ENCODE results near the gene PDCD11.

PDCD11 gene

GRCh38 chr10:103441206-103441605 lies 44.8 kb downstream of the PDCD11 start:
- Mint-ChIP-seq H3K27ac (peak overlapping the region in 1 of 2 donors; percentile 64), H3K9me3 (no peaks in the 10 kb centered on the region), H3K27me3 (no peaks in the 10 kb centered on the region), H3K4me3 (no peak overlapping the region), H3K4me1 (no peaks in the 10 kb centered on the region)
- DNase-seq (no peak), ATAC-seq (no peak)

- H3K27ac Mint-ChIP-seq, result peak overlapping the region; percentile 64 to 90
- H3K9me3 Mint-ChIP-seq, result no peaks in the 10 kb centered on the region
- H3K4me3 Mint-ChIP-seq, result no peak overlapping the region
- no peaks in the 10 kb centered on the region for H3K4me1 Mint-ChIP-seq
- no peak for DNase-seq
- ATAC-seq, result no peak
- no peaks in the 10 kb centered on the region for H3K27me3 Mint-ChIP-seq
Measured at GRCh38 chr10:103441611-103442010, 45.2 kb downstream of the PDCD11 start.

GRCh38 chr10:103442031-103442461 lies 45.6 kb downstream of the PDCD11 start:
- H3K27ac Mint-ChIP-seq, result peak overlapping the region; percentile 68 to 90
- no peaks in the 10 kb centered on the region for H3K4me1 Mint-ChIP-seq
- H3K9me3 Mint-ChIP-seq, result no peaks in the 10 kb centered on the region
- ATAC-seq (no peak), DNase-seq (no peak)
- no peak overlapping the region for H3K4me3 Mint-ChIP-seq
- no peaks in the 10 kb centered on the region for H3K27me3 Mint-ChIP-seq

GRCh38 chr10:103443475-103444185 lies 47.2 kb downstream of the PDCD11 start:
- ATAC-seq, result no peak
- Mint-ChIP-seq H3K9me3 (no peaks in the 10 kb centered on the region), H3K4me1 (peaks cover 2% of the 10 kb centered on the region), H3K27me3 (no peaks in the 10 kb centered on the region), H3K4me3 (no peak overlapping the region), H3K27ac (peak overlapping the region in 1 of 2 donors; percentile 94)
- no peak for DNase-seq

- H3K9me3 Mint-ChIP-seq, result no peaks in the 10 kb centered on the region
- no peak overlapping the region for H3K4me3 Mint-ChIP-seq
- ATAC-seq (no peak), DNase-seq (no peak)
- H3K27me3 Mint-ChIP-seq, result no peaks in the 10 kb centered on the region
- peaks cover 10% of the 10 kb centered on the region for H3K4me1 Mint-ChIP-seq
- H3K27ac Mint-ChIP-seq, result no peak overlapping the region
Measured at GRCh38 chr10:103444478-103444877, 48.1 kb downstream of the PDCD11 start.

- DNase-seq (no peak), ATAC-seq (no peak)
- Mint-ChIP-seq H3K9me3 (no peaks in the 10 kb centered on the region), H3K4me3 (no peak overlapping the region), H3K27me3 (no peaks in the 10 kb centered on the region), H3K27ac (no peak overlapping the region), H3K4me1 (peaks cover 18% of the 10 kb centered on the region)
Measured at GRCh38 chr10:103445366-103445765, 48.9 kb downstream of the PDCD11 start.

- DNase-seq (no peak), ATAC-seq (no peak)
- Mint-ChIP-seq H3K4me1 (peaks cover 24% of the 10 kb centered on the region), H3K27me3 (no peaks in the 10 kb centered on the region), H3K4me3 (no peak overlapping the region), H3K27ac (no peak overlapping the region), H3K9me3 (no peaks in the 10 kb centered on the region)
Measured at GRCh38 chr10:103445767-103446567, 49.5 kb downstream of the PDCD11 start.

GRCh38 chr10:103447187-103447586 lies 50.8 kb downstream of the PDCD11 start:
- Mint-ChIP-seq H3K27ac (no peak overlapping the region), H3K27me3 (no peaks in the 10 kb centered on the region), H3K9me3 (no peaks in the 10 kb centered on the region), H3K4me3 (no peak overlapping the region), H3K4me1 (peaks cover 34% of the 10 kb centered on the region)
- no peak for DNase-seq
- ATAC-seq, result no peak

- H3K27me3 Mint-ChIP-seq, result no peaks in the 10 kb centered on the region
- H3K4me3 Mint-ChIP-seq, result no peak overlapping the region
- ATAC-seq, result no peak
Measured at GRCh38 chr10:103448746-103449145, 52.3 kb downstream of the PDCD11 start.

GRCh38 chr10:103449208-103450144 lies 53.0 kb downstream of the PDCD11 start:
- DNase-seq, result no peak
- H3K27ac Mint-ChIP-seq, result peak overlapping the region; percentile 2 to 30
- H3K4me3 Mint-ChIP-seq, result no peak overlapping the region
- ATAC-seq, result no peak
- H3K27me3 Mint-ChIP-seq, result no peaks in the 10 kb centered on the region
- H3K9me3 Mint-ChIP-seq, result no peaks in the 10 kb centered on the region
- H3K4me1 Mint-ChIP-seq, result peaks cover 48% of the 10 kb centered on the region

More at GRCh38 chr10:103448746-103449145, 52.3 kb downstream of the PDCD11 start:
- H3K4me1 Mint-ChIP-seq, result peaks cover 47% of the 10 kb centered on the region
- no peaks in the 10 kb centered on the region for H3K9me3 Mint-ChIP-seq
- DNase-seq, result no peak
- H3K27ac Mint-ChIP-seq, result peak overlapping the region; percentile 44 to 45

GRCh38 chr10:103450201-103450695 lies 53.8 kb downstream of the PDCD11 start:
- H3K4me3 Mint-ChIP-seq, result peak overlapping the region; percentile 41 to 65
- no peaks in the 10 kb centered on the region for H3K9me3 Mint-ChIP-seq
- ATAC-seq (no peak), DNase-seq (no peak)
- peaks cover 48% of the 10 kb centered on the region for H3K4me1 Mint-ChIP-seq
- H3K27me3 Mint-ChIP-seq, result no peaks in the 10 kb centered on the region
- H3K27ac Mint-ChIP-seq, result no peak overlapping the region

GRCh38 chr10:103451091-103451813 lies 54.8 kb downstream of the PDCD11 start:
- Mint-ChIP-seq H3K27me3 (no peaks in the 10 kb centered on the region), H3K4me3 (peak overlapping the region; percentile 93 to 95), H3K4me1 (peaks cover 48% of the 10 kb centered on the region), H3K27ac (peak overlapping the region; percentile 20 to 87), H3K9me3 (no peaks in the 10 kb centered on the region)
- peak; percentile 71 for ATAC-seq
- DNase-seq, result peak; percentile 33 to 41

GRCh38 chr10:103451831-103452505 lies 55.5 kb downstream of the PDCD11 start, which contains the start of gene CALHM2:
CALHM2 (minus strand) TSS chr10:103452370; CDS start chr10:103449941, 2,429 bp downstream.
- H3K27me3 Mint-ChIP-seq, result no peaks in the 10 kb centered on the region
- H3K4me1 Mint-ChIP-seq, result peaks cover 50% of the 10 kb centered on the region
- no peaks in the 10 kb centered on the region for H3K9me3 Mint-ChIP-seq
- peak within 1 kb of the TSS; percentile 22 to 87 for H3K27ac Mint-ChIP-seq
- DNase-seq (peak; percentile 58 to 64), ATAC-seq (peak; percentile 79)
- peak within 1 kb of the TSS; percentile 93 to 95 for H3K4me3 Mint-ChIP-seq
